HCT116 (cell line): ENCODE measurements around the gene TENM4. TPM values are rescaled to one million over a fixed set of nuclear protein-coding genes. Genes with fewer than 3 reads are reported as not detected.

Experiments used
- ATAC-seq: fragments of 200-7000 bp; cut with Tn5 transposase; 2 replicates; pipeline ENCODE4 v1.9.1; 2020; ENCODE audit warnings: mild to moderate bottlenecking, moderate library complexity
- BruUV-seq: library from RNA; stranded (reverse); fragments of 400-500 nt; replicated peaks from 2 replicates; lab custom pipeline; 2021; lab: Mats Ljungman, UMichigan
- CTCF ChIA-PET: fragments of 300-600 bp; sonication (Branson Sonifier 250); formaldehyde crosslinking; loops from one replicate; lab custom pipeline; 2021; ENCODE audit warnings: antibody characterized with exemption; lab: Charles Lee
- POLR2A ChIA-PET: fragments of 300-600, 350-600 bp; sonication (Branson Sonifier 250); formaldehyde crosslinking; loops from one replicate; lab custom pipeline; 2021; ENCODE audit warnings: antibody characterized with exemption; lab: Charles Lee
- RAD21 ChIA-PET, 2 experiments: fragments of 300-600 bp; sonication (Branson Sonifier 250); formaldehyde crosslinking; loops; one replicate each; lab custom pipeline; 2023; ENCODE audit warnings: low total read pairs in 2 of 2; ENCODE audit not compliant: uncharacterized antibody in 2 of 2, unreplicated experiment in 2 of 2, low non-redundant PET in 1 of 2; lab: Charles Lee
- DNase-seq: peaks from one replicate; pipeline ENCODE4 v3.0.0-alpha.2; 2010; ENCODE audit warnings: low read depth, low spot score
- H2AFZ ChIP-seq: fragments of 200-600 bp; shearing (Covaris generic), sonication (generic); 2 replicates; pipeline ENCODE4 v1.6.1; 2017; ENCODE audit warnings: low read depth, mixed run types, mixed read lengths, antibody characterized with exemption, low read length; ENCODE audit not compliant: poor library complexity, severe bottlenecking
- H3K27ac ChIP-seq: 2 replicates; pipeline ENCODE4 v1.5.1; 2012; ENCODE audit warnings: low read depth, low read length
- H3K27me3 ChIP-seq: fragments of 200-600 bp; sonication (generic); 2 replicates; pipeline ENCODE4 v1.6.1; 2016; ENCODE audit warnings: mixed run types, low read length, mixed read lengths; ENCODE audit not compliant: insufficient read depth
- H3K36me3 ChIP-seq, 2 experiments: fragments of 200-500 bp in 1 of 2; fragments of 200-600 bp in 1 of 2; sonication (Bioruptor generic) in 1 of 2; sonication (generic) in 1 of 2; 2 replicates each; pipeline versions ENCODE4 v1.5.1 to v1.6.1; 2014 to 2016; ENCODE audit warnings: low read length in 2 of 2, inconsistent platforms in 1 of 2, mixed read lengths in 1 of 2, mixed run types in 1 of 2; ENCODE audit not compliant: insufficient read depth in 2 of 2, control insufficient read depth in 1 of 2
- H3K4me1 ChIP-seq, 2 experiments: fragments of 200-600 bp in 1 of 2; sonication (generic) in 1 of 2; 2 replicates each; pipeline versions ENCODE4 v1.5.1 to v1.6.1; 2012 to 2017; ENCODE audit warnings: low read length in 2 of 2, inconsistent platforms in 1 of 2, mild to moderate bottlenecking in 1 of 2, mixed read lengths in 1 of 2, mixed run types in 1 of 2, moderate library complexity in 1 of 2; ENCODE audit not compliant: insufficient read depth in 2 of 2, control insufficient read depth in 1 of 2
- H3K4me2 ChIP-seq: fragments of 200-600 bp; sonication (generic); 2 replicates; pipeline ENCODE4 v1.6.1; 2017; ENCODE audit warnings: mixed run types, low read length, mixed read lengths
- H3K4me3 ChIP-seq, 2 experiments: fragments of 200-600 bp in 1 of 2; sonication (generic) in 1 of 2; replicated peaks in 1 of 2; 2 replicates each; pipeline ENCODE4 v1.5.1; 2011 to 2016; ENCODE audit warnings: low read length in 2 of 2, control low read depth in 1 of 2, low read depth in 1 of 2, mild to moderate bottlenecking in 1 of 2, mixed read lengths in 1 of 2, mixed run types in 1 of 2
- H3K79me2 ChIP-seq: fragments of 200-600 bp; sonication (generic); 2 replicates; pipeline ENCODE4 v1.6.1; 2017; ENCODE audit warnings: mild to moderate bottlenecking, mixed run types, low read length, moderate library complexity, mixed read lengths; ENCODE audit not compliant: insufficient read depth
- H3K9ac ChIP-seq: fragments of 200-600 bp; sonication (generic); 2 replicates; pipeline ENCODE4 v1.6.1; 2016; ENCODE audit warnings: low read length, mixed read lengths
- H3K9me2 ChIP-seq: fragments of 200-600 bp; sonication (generic), shearing (Covaris generic); 2 replicates; pipeline ENCODE4 v1.6.1; 2017; ENCODE audit warnings: mixed run types, mild to moderate bottlenecking, moderate library complexity; ENCODE audit not compliant: insufficient read depth
- H3K9me3 ChIP-seq, 2 experiments: fragments of 200-500 bp in 1 of 2; fragments of 200-600 bp in 1 of 2; sonication (Bioruptor generic) in 1 of 2; sonication (generic) in 1 of 2; 2 replicates each; pipeline ENCODE4 v1.6.1; 2014 to 2017; ENCODE audit warnings: low read length in 2 of 2, mixed read lengths in 2 of 2, inconsistent platforms in 1 of 2, low read depth in 1 of 2, mild to moderate bottlenecking in 1 of 2, mixed run types in 1 of 2, moderate library complexity in 1 of 2; ENCODE audit not compliant: control insufficient read depth in 1 of 2, insufficient read depth in 1 of 2
- H4K20me1 ChIP-seq: fragments of 200-600 bp; sonication (generic), shearing (Covaris generic); 2 replicates; pipeline ENCODE4 v1.6.1; 2017; ENCODE audit warnings: mixed run types, mild to moderate bottlenecking, moderate library complexity; ENCODE audit not compliant: insufficient read depth
- EZH2 ChIP-seq: fragments of 200-600 bp; sonication (generic); IDR thresholded peaks from 2 replicates; pipeline ENCODE4 v1.6.1; 2017; ENCODE audit warnings: antibody characterized with exemption, mixed run types
- POLR2A ChIP-seq: IDR thresholded peaks from 2 replicates; pipeline ENCODE4 v1.7.0; 2011; ENCODE audit warnings: borderline replicate concordance; ENCODE audit not compliant: insufficient read depth, insufficient read length; ENCODE audit errors: extremely low read depth
- RAD21 ChIP-seq: IDR thresholded peaks from 2 replicates; pipeline ENCODE4 v1.6.1; 2012; ENCODE audit warnings: low read depth, mild to moderate bottlenecking
- intact Hi-C: fragments of 100-400 bp; cut with micrococcal nuclease; formaldehyde crosslinking; loops from 2 replicates; pipeline ENCODE4 v1.10.0; 2022
- total RNA-seq: library from RNA; stranded (reverse); gene quantifications from one replicate; pipeline ENCODE4 v1.2.1, GENCODE V29; 2021; ENCODE audit not compliant: unreplicated experiment
- TF ChIP-seq, protein P1 (sequence below), 3 experiments: fragments of 200-600 bp in 1 of 3; sonication (generic) in 1 of 3; IDR thresholded peaks in 2 of 3; conservative IDR thresholded peaks in 1 of 3; 2 replicates each; pipeline ENCODE4 v1.5.1; 2012 to 2017; ENCODE audit warnings: low read depth in 2 of 3, low read length in 2 of 3, antibody characterized with exemption in 1 of 3, borderline replicate concordance in 1 of 3, control low read depth in 1 of 3, mild to moderate bottlenecking in 1 of 3, mixed read lengths in 1 of 3, mixed run types in 1 of 3, moderate library complexity in 1 of 3; ENCODE audit not compliant: insufficient read depth in 1 of 3

Gene TENM4
- total RNA-seq, 1 experiment from 2014 or later, result 0.05 TPM

GRCh38 chr11:79402912-79403311 lies 37.9 kb downstream of the TENM4 start:
- no TSS peak for BruUV-seq
- no peak for ATAC-seq

DNA sequence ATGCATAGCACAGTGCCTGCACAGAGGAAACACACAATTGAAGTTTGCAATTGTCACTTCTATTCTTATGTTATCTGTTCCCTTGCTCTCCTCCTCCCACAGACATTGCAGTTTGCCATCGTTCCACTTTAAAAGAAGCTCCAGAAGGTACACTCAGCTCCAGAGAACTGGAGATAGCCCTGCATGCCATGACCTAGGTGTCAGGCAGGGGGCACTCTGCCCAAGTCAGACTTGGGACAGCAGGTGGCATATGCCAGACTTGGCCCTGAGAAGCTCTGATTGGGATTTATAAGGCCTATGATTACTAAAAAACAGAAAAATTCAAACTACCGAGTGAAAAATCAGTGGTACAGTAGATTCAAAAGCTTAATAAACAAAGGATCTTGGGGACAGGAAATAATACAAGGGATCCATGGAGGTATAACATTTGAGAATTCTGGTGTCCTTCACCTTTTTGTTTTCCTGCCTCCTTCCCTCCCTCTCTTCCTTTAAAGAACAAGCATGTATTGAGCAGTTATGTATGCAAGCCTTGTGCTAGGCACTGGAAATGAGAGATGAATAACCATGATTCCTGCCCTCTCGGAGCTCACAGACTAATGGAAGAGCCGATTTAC lies 40.0 kb downstream of the TENM4 start:
- Histone ChIP-seq H3K9ac (no peak overlapping the region), H3K27ac (no peak overlapping the region), H3K36me3 (no peaks in the 10 kb centered on the region), H3K79me2 (no peaks in the 10 kb centered on the region), H3K4me2 (no peak overlapping the region), H3K4me1 (no peaks in the 10 kb centered on the region), H3K27me3 (0 out of 2 replicates have a peak, but pooled peaks cover under 1% of the 10 kb centered on the region), H4K20me1 (no peaks in the 10 kb centered on the region), H3K9me2 (no peaks in the 10 kb centered on the region), H3K9me3 (no peaks in the 10 kb centered on the region), H2AFZ (no peak overlapping the region), H3K4me3 (no peak overlapping the region)
- DNase-seq, result no peak
- CTCF ChIA-PET, result interaction anchor here (1.0 to 1.6 kb wide), 4 partner anchors 11 to 92 kb away, joined by 3 to 7 read pairs (median 6); no protein-coding TSS in a partner anchor
- no TSS peak for BruUV-seq
- RAD21 ChIA-PET, result no interaction called here
- intact Hi-C loops, result loop anchor here (2.0 kb wide), 1 partner anchor 92 kb away; no protein-coding TSS in a partner anchor
- TF ChIP-seq POLR2A (no peak), RAD21 (peak; percentile 48; the same call in 1 of the 2 replicates)
- TF ChIP-seq, protein P1, sequence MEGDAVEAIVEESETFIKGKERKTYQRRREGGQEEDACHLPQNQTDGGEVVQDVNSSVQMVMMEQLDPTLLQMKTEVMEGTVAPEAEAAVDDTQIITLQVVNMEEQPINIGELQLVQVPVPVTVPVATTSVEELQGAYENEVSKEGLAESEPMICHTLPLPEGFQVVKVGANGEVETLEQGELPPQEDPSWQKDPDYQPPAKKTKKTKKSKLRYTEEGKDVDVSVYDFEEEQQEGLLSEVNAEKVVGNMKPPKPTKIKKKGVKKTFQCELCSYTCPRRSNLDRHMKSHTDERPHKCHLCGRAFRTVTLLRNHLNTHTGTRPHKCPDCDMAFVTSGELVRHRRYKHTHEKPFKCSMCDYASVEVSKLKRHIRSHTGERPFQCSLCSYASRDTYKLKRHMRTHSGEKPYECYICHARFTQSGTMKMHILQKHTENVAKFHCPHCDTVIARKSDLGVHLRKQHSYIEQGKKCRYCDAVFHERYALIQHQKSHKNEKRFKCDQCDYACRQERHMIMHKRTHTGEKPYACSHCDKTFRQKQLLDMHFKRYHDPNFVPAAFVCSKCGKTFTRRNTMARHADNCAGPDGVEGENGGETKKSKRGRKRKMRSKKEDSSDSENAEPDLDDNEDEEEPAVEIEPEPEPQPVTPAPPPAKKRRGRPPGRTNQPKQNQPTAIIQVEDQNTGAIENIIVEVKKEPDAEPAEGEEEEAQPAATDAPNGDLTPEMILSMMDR (IDR thresholded peaks at IDR 0.05 in 2 of 3, conservative IDR thresholded peaks at IDR 0.05 in 1 of 3; ENCODE audit: borderline replicate concordance in 1 of 3, insufficient read depth in 1 of 3, low read depth in 2 of 3, low read length in 2 of 3), result peak; percentile 37 to 68 (median 67); a peak in 5 of 6 replicates
- POLR2A ChIA-PET, result no interaction called here
- ATAC-seq, result peak; percentile 60; the same call in 1 of the 2 replicates

More at GRCh38 chr11:79402912-79403311, 37.9 kb downstream of the TENM4 start:
- Histone ChIP-seq H3K9me2 (no peaks in the 10 kb centered on the region), H3K4me2 (no peak overlapping the region), H3K4me1 (no peaks in the 10 kb centered on the region), H3K79me2 (no peaks in the 10 kb centered on the region), H2AFZ (no peak overlapping the region), H3K9me3 (no peaks in the 10 kb centered on the region), H3K9ac (no peak overlapping the region), H3K36me3 (no peaks in the 10 kb centered on the region), H3K27me3 (no peaks in the 10 kb centered on the region), H3K4me3 (no peak overlapping the region), H4K20me1 (no peaks in the 10 kb centered on the region), H3K27ac (no peak overlapping the region)
- POLR2A ChIA-PET, result no interaction called here
- RAD21 ChIA-PET, result no interaction called here
- intact Hi-C loops, result no loop called here
- TF ChIP-seq EZH2, result no peak
- no peak for DNase-seq
- CTCF ChIA-PET, result no interaction called here
